ENCODE measurements around the gene CRELD2. TPM values are rescaled to one million over a fixed set of nuclear protein-coding genes. Genes with fewer than 3 reads are reported as not detected.

The CRELD2 gene
- total and polyA plus RNA-seq, 2 of the 13 experiments (the other 11 are each of a cell fraction or from before 2014, with no cell fraction given) = 17.2 to 44.7 TPM

- peak; percentile 61; the same call in 1 of the 2 replicates for TF ChIP-seq ZNF598 (CRISPR knock-in tag; IDR thresholded peaks at IDR 0.05; ENCODE audit: borderline replicate concordance)
- TF ChIP-seq PAX8 (CRISPR knock-in tag; IDR thresholded peaks at IDR 0.05; ENCODE audit: borderline replicate concordance) = no peak
- no peak for TF ChIP-seq NFE2 (CRISPR knock-in tag; IDR thresholded peaks at IDR 0.05)
- no peak for TF ChIP-seq ZNF773 (CRISPR knock-in tag; IDR thresholded peaks at IDR 0.05; ENCODE audit: borderline replicate concordance)
- TF ChIP-seq ZNF484 (CRISPR knock-in tag; IDR thresholded peaks at IDR 0.05; ENCODE audit: borderline replicate concordance, low read depth) = no peak
- TF ChIP-seq ZIK1 (CRISPR knock-in tag; IDR thresholded peaks at IDR 0.05; ENCODE audit: borderline replicate concordance, low read depth) = no peak
- TF ChIP-seq NR2F1 (CRISPR knock-in tag; IDR thresholded peaks at IDR 0.05) = no peak
- TF ChIP-seq MTA3 (CRISPR knock-in tag; IDR thresholded peaks at IDR 0.05) = no peak
- no peak; the same call in 1 of the 2 replicates for TF ChIP-seq ZNF770 (CRISPR knock-in tag; IDR thresholded peaks at IDR 0.05)
- TF ChIP-seq FUBP1 (CRISPR knock-in tag; IDR thresholded peaks at IDR 0.05; ENCODE audit: borderline replicate concordance) = peak; percentile 66; the same call in 1 of the 2 replicates
- TF ChIP-seq ZNF652 (CRISPR knock-in tag; IDR thresholded peaks at IDR 0.05; ENCODE audit: borderline replicate concordance, low read depth) = no peak
- no peak for TF ChIP-seq MLLT10 (CRISPR knock-in tag; IDR thresholded peaks at IDR 0.05)
- TF ChIP-seq XBP1 (CRISPR knock-in tag; IDR thresholded peaks at IDR 0.05) = no peak
- TF ChIP-seq IKZF5 (CRISPR knock-in tag; IDR thresholded peaks at IDR 0.05) = peak; percentile 59; the same call in 1 of the 2 replicates
- peak; percentile 68; the same call in 1 of the 2 replicates for TF ChIP-seq ZBTB37 (CRISPR knock-in tag; IDR thresholded peaks at IDR 0.05)
- no peak for TF ChIP-seq ZNF44 (CRISPR knock-in tag; IDR thresholded peaks at IDR 0.05)
- no peak for TF ChIP-seq RELA (CRISPR knock-in tag; IDR thresholded peaks at IDR 0.05)
- TF ChIP-seq EHMT2 (IDR thresholded peaks at IDR 0.05; ENCODE audit: borderline replicate concordance, low read depth, low read length) = no peak
- no peak for TF ChIP-seq DMAP1 (CRISPR knock-in tag; IDR thresholded peaks at IDR 0.05)
- TF ChIP-seq HOXA3 (CRISPR knock-in tag; IDR thresholded peaks at IDR 0.05) = peak; percentile 54; the same call in 1 of the 2 replicates
- no peak for TF ChIP-seq TEF (CRISPR knock-in tag; IDR thresholded peaks at IDR 0.05)
- no peak; the same call in 1 of the 2 replicates for TF ChIP-seq SALL2 (CRISPR knock-in tag; IDR thresholded peaks at IDR 0.05)
- no peak for TF ChIP-seq ZNF841 (CRISPR knock-in tag; IDR thresholded peaks at IDR 0.05; ENCODE audit: borderline replicate concordance)
Measured at GRCh38 chr22:49937758-49938564, 19.5 kb downstream of the CRELD2 start (continued).

All from HepG2 (cell line).